Measurements from ENCODE around the gene CCL2.
"Not testable (repeated sequence)": the region's sequence is repeated elsewhere in the genome, so short reads cannot be mapped to it uniquely, and the experiment has no call there.

The CCL2 gene

DNA sequence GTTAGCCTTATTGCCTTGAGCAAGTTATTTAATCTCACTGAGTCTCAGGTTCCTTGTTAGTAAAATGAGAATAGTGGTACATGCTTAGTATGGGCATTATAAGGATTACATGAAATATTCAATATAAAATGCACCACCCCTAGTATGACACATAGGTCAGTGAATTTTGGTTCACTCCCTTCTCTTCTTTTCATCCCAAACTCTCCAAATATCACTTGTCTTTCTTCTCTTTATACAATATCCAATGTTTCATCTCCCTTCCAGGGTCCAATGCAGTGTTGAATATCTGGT, 28.4 kb upstream of the CCL2 start:
- TF ChIP-seq, protein P1, sequence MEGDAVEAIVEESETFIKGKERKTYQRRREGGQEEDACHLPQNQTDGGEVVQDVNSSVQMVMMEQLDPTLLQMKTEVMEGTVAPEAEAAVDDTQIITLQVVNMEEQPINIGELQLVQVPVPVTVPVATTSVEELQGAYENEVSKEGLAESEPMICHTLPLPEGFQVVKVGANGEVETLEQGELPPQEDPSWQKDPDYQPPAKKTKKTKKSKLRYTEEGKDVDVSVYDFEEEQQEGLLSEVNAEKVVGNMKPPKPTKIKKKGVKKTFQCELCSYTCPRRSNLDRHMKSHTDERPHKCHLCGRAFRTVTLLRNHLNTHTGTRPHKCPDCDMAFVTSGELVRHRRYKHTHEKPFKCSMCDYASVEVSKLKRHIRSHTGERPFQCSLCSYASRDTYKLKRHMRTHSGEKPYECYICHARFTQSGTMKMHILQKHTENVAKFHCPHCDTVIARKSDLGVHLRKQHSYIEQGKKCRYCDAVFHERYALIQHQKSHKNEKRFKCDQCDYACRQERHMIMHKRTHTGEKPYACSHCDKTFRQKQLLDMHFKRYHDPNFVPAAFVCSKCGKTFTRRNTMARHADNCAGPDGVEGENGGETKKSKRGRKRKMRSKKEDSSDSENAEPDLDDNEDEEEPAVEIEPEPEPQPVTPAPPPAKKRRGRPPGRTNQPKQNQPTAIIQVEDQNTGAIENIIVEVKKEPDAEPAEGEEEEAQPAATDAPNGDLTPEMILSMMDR (IDR thresholded peaks at IDR 0.05; ENCODE audit: borderline replicate concordance, control extremely low read depth, extremely low read depth, insufficient read depth, missing control alignments), result no peak
- in situ Hi-C loops (cut with MboI; ENCODE audit: low sequenced_read_pairs, unreplicated experiment), result no loop called here

GRCh38 chr17:34227293-34227692, 27.8 kb upstream of the CCL2 start:
- in situ Hi-C loops (cut with MboI; ENCODE audit: low sequenced_read_pairs, unreplicated experiment); DNase-seq (ENCODE audit: low spot score): not testable (repeated sequence)

More for the DNA sequence above, 28.4 kb upstream of the CCL2 start:
- DNase-seq (ENCODE audit: low spot score), result no peak

- no peak for DNase-seq (ENCODE audit: low spot score)
- in situ Hi-C loops (cut with MboI; ENCODE audit: low sequenced_read_pairs, unreplicated experiment), result no loop called here
- TF ChIP-seq, protein P1 (IDR thresholded peaks at IDR 0.05; ENCODE audit: borderline replicate concordance, control extremely low read depth, extremely low read depth, insufficient read depth, missing control alignments), result no peak
These were observed 27.4 kb upstream of the CCL2 start for GRCh38 chr17:34227707-34228106.

DNA sequence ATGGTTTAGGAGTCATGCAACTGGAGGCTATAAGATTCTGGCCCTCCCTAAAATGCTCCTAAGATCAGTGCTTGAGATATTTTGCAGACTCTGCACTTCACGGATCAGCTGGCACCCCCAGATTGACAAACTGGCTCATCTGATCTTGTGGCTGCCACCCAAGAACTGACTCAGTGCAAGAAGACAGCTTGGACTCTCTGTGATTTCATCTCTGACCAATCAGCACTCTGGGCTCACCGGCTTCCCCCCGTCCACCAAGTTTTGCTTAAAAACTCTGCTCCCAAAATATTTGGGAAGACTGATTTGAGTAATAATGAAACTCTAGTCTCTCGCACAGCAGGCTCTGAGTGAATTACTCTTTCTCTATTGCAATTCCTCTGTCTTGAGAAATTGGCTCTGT, 26.3 kb upstream of the CCL2 start:
- TF ChIP-seq, protein P1 (IDR thresholded peaks at IDR 0.05; ENCODE audit: borderline replicate concordance, control extremely low read depth, extremely low read depth, insufficient read depth, missing control alignments), result no peak

DNA sequence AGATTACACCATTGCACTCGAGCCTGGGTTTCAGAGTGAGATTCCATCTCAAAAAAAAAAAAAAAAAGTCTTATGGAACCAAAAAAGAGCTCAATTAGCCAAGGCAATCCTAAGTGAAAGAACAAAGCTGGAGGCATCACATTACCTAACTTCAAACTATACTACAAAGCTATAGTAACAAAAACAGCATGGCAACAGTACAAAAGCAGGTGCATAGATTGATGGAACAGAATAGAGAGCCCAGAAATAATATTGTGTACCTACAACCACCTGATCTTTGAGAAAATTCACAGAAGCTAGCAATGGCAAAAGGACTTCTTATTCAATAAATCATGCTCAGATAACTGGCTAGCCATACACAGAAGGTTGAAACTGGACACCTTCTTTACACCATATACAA, 24.7 kb upstream of the CCL2 start:
- in situ Hi-C loops (cut with MboI; ENCODE audit: low sequenced_read_pairs, unreplicated experiment), result no loop called here
- DNase-seq (ENCODE audit: low spot score), result no peak
- TF ChIP-seq, protein P1 (IDR thresholded peaks at IDR 0.05; ENCODE audit: borderline replicate concordance, control extremely low read depth, extremely low read depth, insufficient read depth, missing control alignments), result no peak

More for the DNA sequence above, 26.3 kb upstream of the CCL2 start:
- DNase-seq (ENCODE audit: low spot score), result no peak
- in situ Hi-C loops (cut with MboI; ENCODE audit: low sequenced_read_pairs, unreplicated experiment), result no loop called here

DNA sequence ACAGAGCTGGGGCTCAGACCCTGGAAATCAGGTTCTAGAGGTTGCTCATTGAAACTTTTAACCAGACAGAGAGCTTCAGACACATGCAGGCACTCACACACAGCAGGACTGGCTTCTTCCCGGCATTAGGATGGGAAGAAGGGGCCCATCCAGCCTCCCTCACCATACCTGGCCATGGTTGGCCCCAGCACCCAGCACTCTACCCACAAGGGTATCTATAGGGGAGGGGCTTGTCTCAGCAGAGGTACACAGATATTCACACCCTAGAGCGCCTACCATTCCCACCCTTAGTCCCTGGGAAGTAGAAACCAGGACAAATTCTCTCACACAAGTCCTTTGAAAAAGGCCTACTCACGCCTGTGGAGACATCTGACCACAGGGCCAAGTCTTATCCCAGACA, 20.5 kb upstream of the CCL2 start:
- in situ Hi-C loops (cut with MboI; ENCODE audit: low sequenced_read_pairs, unreplicated experiment), result no loop called here
- no peak for DNase-seq (ENCODE audit: low spot score)
- TF ChIP-seq, protein P1 (IDR thresholded peaks at IDR 0.05; ENCODE audit: borderline replicate concordance, control extremely low read depth, extremely low read depth, insufficient read depth, missing control alignments), result no peak

DNA sequence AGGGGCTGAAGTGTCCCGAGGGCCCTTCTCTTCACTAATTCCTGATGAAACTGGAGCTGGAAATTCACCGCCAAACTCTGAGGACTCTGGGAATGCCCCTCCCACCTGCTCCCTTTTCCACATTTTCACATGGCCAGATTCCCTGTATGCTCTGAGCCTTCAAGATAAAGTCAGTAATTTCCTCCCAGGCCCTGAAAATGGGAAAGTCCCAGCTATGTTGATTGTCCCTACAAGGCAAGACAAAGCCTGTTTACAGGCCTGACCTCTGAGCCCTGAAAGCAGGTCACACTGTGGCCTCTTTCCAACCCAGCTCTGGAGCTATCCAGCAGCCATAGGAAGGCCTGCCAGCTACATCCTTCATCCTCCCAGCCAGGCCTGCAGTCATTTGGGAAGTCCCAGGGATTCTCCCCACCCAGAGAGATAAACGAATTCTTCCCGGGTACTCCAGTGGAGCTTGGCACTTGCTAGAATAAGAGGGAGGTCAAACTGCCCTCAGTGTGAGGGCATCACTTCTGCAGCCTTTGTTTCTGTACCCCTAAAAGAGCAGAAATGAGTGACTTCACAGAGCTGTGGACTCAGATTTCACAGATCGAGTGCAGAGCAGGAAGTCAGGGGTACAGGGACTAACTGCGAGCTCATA, 19.6 kb upstream of the CCL2 start:
- TF ChIP-seq, protein P1 (IDR thresholded peaks at IDR 0.05; ENCODE audit: borderline replicate concordance, control extremely low read depth, extremely low read depth, insufficient read depth, missing control alignments), result no peak
- in situ Hi-C loops (cut with MboI; ENCODE audit: low sequenced_read_pairs, unreplicated experiment), result no loop called here
- DNase-seq (ENCODE audit: low spot score), result no peak
